B cell (primary cell): ENCODE measurements around the gene TACR2. TPM values are rescaled to one million over a fixed set of nuclear protein-coding genes. Genes with fewer than 3 reads are reported as not detected.

Experiments used
- ATAC-seq: fragments of 200-7000 bp; cut with Tn5 transposase; one replicate; pipeline ENCODE4 v1.10.0; 2021; ENCODE audit warnings: low read depth, mild to moderate bottlenecking, moderate number of reproducible peaks, moderate library complexity
- CTCF ChIA-PET: fragments of 350-600 bp; sonication (Branson Sonifier 250); formaldehyde crosslinking; loops from one replicate; lab custom pipeline; 2021; ENCODE audit warnings: antibody characterized with exemption, inconsistent platforms; lab: Charles Lee
- POLR2A ChIA-PET: fragments of 350-600 bp; sonication (Branson Sonifier 250); formaldehyde crosslinking; loops from one replicate; lab custom pipeline; 2021; ENCODE audit warnings: antibody characterized with exemption; lab: Charles Lee
- DNase-seq: peaks from one replicate; pipeline ENCODE4 v3.0.0; 2013
- H2AFZ ChIP-seq: 2 replicates; pipeline ENCODE4 v1.6.1; 2012; ENCODE audit warnings: mild to moderate bottlenecking, low read depth, low read length; ENCODE audit not compliant: insufficient read depth, poor library complexity, severe bottlenecking
- H3K27ac ChIP-seq, 2 donors: 1 replicate in 1 of 2; 2 replicates in 1 of 2; pipeline ENCODE4 v1.5.1; 2012 to 2013; ENCODE audit warnings: low read length in 2 of 2, mild to moderate bottlenecking in 2 of 2, moderate library complexity in 1 of 2
- H3K27me3 ChIP-seq, 4 experiments: fragments of 200-600 bp in 1 of 4; sonication (generic) in 1 of 4; replicated peaks in 1 of 4; 1 replicate in 2 of 4; 2 replicates in 2 of 4; pipeline versions ENCODE4 v1.6.1 to v1.7.0; 2013 to 2016; ENCODE audit warnings: low read length in 3 of 4, mild to moderate bottlenecking in 2 of 4, mixed read lengths in 1 of 4, moderate library complexity in 1 of 4; ENCODE audit not compliant: insufficient read depth in 4 of 4, control insufficient read depth in 3 of 4; ENCODE audit errors: control extremely low read depth in 1 of 4
- H3K36me3 ChIP-seq, 2 experiments: replicated peaks in 1 of 2; 1 replicate in 1 of 2; 2 replicates in 1 of 2; pipeline versions ENCODE4 v1.6.1 to v1.7.1; 2013; ENCODE audit warnings: low read length in 1 of 2; ENCODE audit not compliant: insufficient read depth in 2 of 2, control insufficient read depth in 1 of 2; ENCODE audit errors: control extremely low read depth in 1 of 2, extremely low read depth in 1 of 2
- H3K4me1 ChIP-seq, 2 donors: fragments of 200-600 bp in 1 of 2; sonication (generic) in 1 of 2; 1 replicate in 1 of 2; 2 replicates in 1 of 2; pipeline versions ENCODE4 v1.5.1 to v1.6.1; 2013 to 2017; ENCODE audit warnings: low read length in 2 of 2; ENCODE audit not compliant: control insufficient read depth in 2 of 2, insufficient read depth in 2 of 2
- H3K4me2 ChIP-seq: replicated peaks from 2 replicates; pipeline ENCODE3; 2012; ENCODE audit warnings: mild to moderate bottlenecking, low read depth, low read length; ENCODE audit not compliant: poor library complexity, severe bottlenecking
- H3K4me3 ChIP-seq, 5 experiments: fragments of 200-600 bp in 1 of 5; sonication (generic) in 1 of 5; 1 replicate in 3 of 5; 2 replicates in 2 of 5; pipeline versions ENCODE4 v1.5.1 to v1.7.0; 2011 to 2016; ENCODE audit warnings: low read length in 4 of 5, mild to moderate bottlenecking in 4 of 5, low read depth in 2 of 5, control low read depth in 1 of 5, moderate library complexity in 1 of 5; ENCODE audit not compliant: insufficient read depth in 1 of 5; ENCODE audit errors: control extremely low read depth in 1 of 5, extremely low read depth in 1 of 5
- H3K79me2 ChIP-seq: fragments of 200-600 bp; sonication (generic); one replicate; pipeline ENCODE4 v1.6.0; 2016; ENCODE audit warnings: low read length; ENCODE audit not compliant: control insufficient read depth, insufficient read depth
- H3K9ac ChIP-seq: fragments of 200-600 bp; sonication (generic); 2 replicates; pipeline ENCODE4 v1.6.1; 2017; ENCODE audit warnings: mild to moderate bottlenecking, low read length, moderate library complexity
- H3K9me3 ChIP-seq, 3 donors: one replicate each; pipeline versions ENCODE4 v1.6.1 to v1.7.1; 2013; ENCODE audit warnings: low read length in 2 of 3; ENCODE audit not compliant: control insufficient read depth in 2 of 3, insufficient read depth in 1 of 3; ENCODE audit errors: control extremely low read depth in 1 of 3
- H4K20me1 ChIP-seq: 2 replicates; pipeline ENCODE4 v1.6.0; 2012; ENCODE audit warnings: mild to moderate bottlenecking, low read length; ENCODE audit not compliant: insufficient read depth, control insufficient read depth, poor library complexity, severe bottlenecking
- H3K27ac Mint-ChIP-seq: one replicate; pipeline ENCODE4 v1.8.0; 2021; ENCODE audit warnings: mixed read lengths
- H3K27me3 Mint-ChIP-seq: one replicate; pipeline ENCODE4 v1.8.0; 2021; ENCODE audit warnings: mixed read lengths
- H3K4me1 Mint-ChIP-seq: one replicate; pipeline ENCODE4 v1.8.0; 2021; ENCODE audit warnings: mixed read lengths
- H3K4me3 Mint-ChIP-seq: one replicate; pipeline ENCODE4 v1.8.0; 2021; ENCODE audit warnings: mixed read lengths
- H3K9me3 Mint-ChIP-seq: one replicate; pipeline ENCODE4 v1.8.0; 2022; ENCODE audit warnings: mixed read lengths; ENCODE audit not compliant: insufficient read depth
- EZH2 ChIP-seq: IDR thresholded peaks from 2 replicates; pipeline ENCODE4 v1.6.1; 2012; ENCODE audit warnings: borderline replicate concordance, low read depth, mild to moderate bottlenecking, moderate library complexity, low read length; ENCODE audit not compliant: insufficient read depth, poor library complexity, severe bottlenecking
- WGBS: methylation state at CpG from one replicate; pipeline ENCODE4 v1.1.5; 2013; ENCODE audit warnings: missing lambda C conversion rate; ENCODE audit not compliant: insufficient coverage; 5-methylcytosine and 5-hydroxymethylcytosine counted together
- intact Hi-C: fragments of 100-400 bp; cut with micrococcal nuclease; formaldehyde crosslinking; loops from one replicate; pipeline ENCODE4 v1.10.0; 2022
- polyA plus RNA-seq: library from polyadenylated mRNA; depleted of rRNA; stranded (reverse); fragments of >200 nt; gene quantifications from 2 replicates; pipeline ENCODE4 v1.2.3, GENCODE V29; 2012
- total RNA-seq, 2 donors: library from RNA; stranded (reverse); fragments of 120-200 nt in 1 of 2; gene quantifications; 1 replicate in 1 of 2; 2 replicates in 1 of 2; pipeline versions ENCODE4 v1.2.3 to v1.2.4, GENCODE V29; 2013 to 2022
- TF ChIP-seq, protein P1 (sequence below): fragments of 200-600 bp; IDR thresholded peaks from one replicate; pipeline ENCODE4 v1.8.0; 2022; ENCODE audit warnings: antibody characterized with exemption, mild to moderate bottlenecking

Gene TACR2
- total and polyA plus RNA-seq, 2 donors (not counting 1 experiment from before 2014, with no cell fraction given): 0.18 TPM; not detected in 1

DNA sequence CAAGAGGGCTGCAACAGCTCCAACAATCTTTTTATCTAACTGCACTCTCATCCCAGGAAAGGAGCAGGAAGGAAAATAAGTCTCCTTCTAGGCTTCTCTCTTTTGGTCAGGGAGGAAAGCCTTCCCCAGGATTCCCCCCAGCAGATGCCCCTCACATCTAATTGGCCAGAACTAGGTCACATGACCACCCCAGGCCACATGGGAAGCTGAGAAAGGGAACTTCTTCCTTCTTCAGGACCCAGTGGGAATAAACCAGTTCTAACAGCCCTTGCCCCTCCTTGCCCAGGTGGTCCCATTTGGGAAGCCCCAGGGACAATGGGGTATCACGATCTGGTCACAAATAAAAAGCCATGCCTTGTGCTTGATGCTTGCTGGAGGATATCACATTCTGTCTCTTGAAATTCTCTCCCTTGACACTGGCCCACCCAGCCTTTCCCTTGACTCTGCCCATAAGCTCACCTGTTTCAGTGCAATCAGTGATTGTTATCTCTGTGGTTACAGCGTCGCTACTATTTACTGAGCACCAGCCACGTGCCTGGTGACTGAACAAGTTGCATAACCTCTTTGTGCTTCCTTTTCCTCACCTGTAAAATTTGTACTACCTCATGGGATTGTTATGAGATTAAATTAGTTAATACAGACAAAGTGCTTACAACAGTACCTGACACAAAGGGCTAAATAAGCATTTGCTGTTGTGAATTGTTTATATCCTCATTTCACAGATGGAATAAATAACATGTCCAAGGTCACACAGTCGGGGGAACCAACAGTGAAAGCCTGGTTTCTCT, 9.0 kb upstream of the TACR2 start:
- no peaks in the 10 kb centered on the region for H3K9me3 Mint-ChIP-seq
- H3K4me3 Mint-ChIP-seq: no peak overlapping the region
- Histone ChIP-seq H3K4me1 (peaks cover 5 to 6% of the 10 kb centered on the region in 2 donors), H3K27ac (no peak overlapping the region), H3K27me3 (peaks cover 0 to 7% (median 0%) of the 10 kb centered on the region in 4 experiments), H3K9ac (no peak overlapping the region), H2AFZ (no peak overlapping the region), H4K20me1 (no peaks in the 10 kb centered on the region), H3K36me3 (no peaks in the 10 kb centered on the region), H3K79me2 (no peaks in the 10 kb centered on the region), H3K9me3 (no peaks in the 10 kb centered on the region), H3K4me3 (no peak overlapping the region), H3K4me2 (no peak overlapping the region)
- ChIA-PET POLR2A (no interaction called here), CTCF (no interaction called here)
- H3K4me1 Mint-ChIP-seq: peaks cover 4% of the 10 kb centered on the region
- peaks cover 12% of the 10 kb centered on the region for H3K27me3 Mint-ChIP-seq
- TF ChIP-seq, protein P1, sequence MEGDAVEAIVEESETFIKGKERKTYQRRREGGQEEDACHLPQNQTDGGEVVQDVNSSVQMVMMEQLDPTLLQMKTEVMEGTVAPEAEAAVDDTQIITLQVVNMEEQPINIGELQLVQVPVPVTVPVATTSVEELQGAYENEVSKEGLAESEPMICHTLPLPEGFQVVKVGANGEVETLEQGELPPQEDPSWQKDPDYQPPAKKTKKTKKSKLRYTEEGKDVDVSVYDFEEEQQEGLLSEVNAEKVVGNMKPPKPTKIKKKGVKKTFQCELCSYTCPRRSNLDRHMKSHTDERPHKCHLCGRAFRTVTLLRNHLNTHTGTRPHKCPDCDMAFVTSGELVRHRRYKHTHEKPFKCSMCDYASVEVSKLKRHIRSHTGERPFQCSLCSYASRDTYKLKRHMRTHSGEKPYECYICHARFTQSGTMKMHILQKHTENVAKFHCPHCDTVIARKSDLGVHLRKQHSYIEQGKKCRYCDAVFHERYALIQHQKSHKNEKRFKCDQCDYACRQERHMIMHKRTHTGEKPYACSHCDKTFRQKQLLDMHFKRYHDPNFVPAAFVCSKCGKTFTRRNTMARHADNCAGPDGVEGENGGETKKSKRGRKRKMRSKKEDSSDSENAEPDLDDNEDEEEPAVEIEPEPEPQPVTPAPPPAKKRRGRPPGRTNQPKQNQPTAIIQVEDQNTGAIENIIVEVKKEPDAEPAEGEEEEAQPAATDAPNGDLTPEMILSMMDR: no peak
- no peak for TF ChIP-seq EZH2
- whole genome bisulfite sequencing: 25% methylated on average over 2 of the region's 5 CpGs
- DNase-seq (no peak), ATAC-seq (no peak)
- intact Hi-C loops: no loop called here
- H3K27ac Mint-ChIP-seq: no peak overlapping the region

DNA sequence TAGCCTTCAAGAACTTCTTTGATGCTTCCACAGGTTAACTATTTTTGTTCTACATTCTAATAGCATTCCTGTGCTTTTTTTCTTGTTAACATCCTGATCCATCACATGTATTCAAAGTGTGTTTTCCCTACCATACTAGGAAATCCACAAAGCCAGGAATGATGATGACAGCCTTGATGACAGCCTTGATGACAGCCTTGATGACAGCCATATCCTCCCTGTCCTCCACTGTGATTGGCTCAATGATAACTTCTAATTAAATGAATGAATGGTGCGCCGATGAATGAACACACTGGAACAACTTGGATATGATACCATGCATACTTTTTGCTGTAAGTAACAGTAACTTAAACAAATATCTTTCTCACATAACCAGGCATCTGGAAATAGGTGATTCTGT, 8.3 kb upstream of the TACR2 start:
- Mint-ChIP-seq H3K27ac (no peak overlapping the region), H3K27me3 (peaks cover 13% of the 10 kb centered on the region), H3K4me1 (peaks cover 4% of the 10 kb centered on the region), H3K4me3 (no peak overlapping the region), H3K9me3 (no peaks in the 10 kb centered on the region)
- whole genome bisulfite sequencing: no CpG with 5 or more reads among the region's 2 CpGs
- Histone ChIP-seq H3K4me3 (no peak overlapping the region), H3K9me3 (no peaks in the 10 kb centered on the region), H4K20me1 (no peaks in the 10 kb centered on the region), H3K4me2 (no peak overlapping the region), H3K4me1 (peaks cover 5 to 6% of the 10 kb centered on the region in 2 donors), H3K27ac (no peak overlapping the region), H3K27me3 (peaks cover 0 to 7% (median 0%) of the 10 kb centered on the region in 4 experiments), H3K9ac (no peak overlapping the region), H3K36me3 (no peaks in the 10 kb centered on the region), H3K79me2 (no peaks in the 10 kb centered on the region), H2AFZ (no peak overlapping the region)
- TF ChIP-seq, protein P1: no peak
- TF ChIP-seq EZH2: no peak
- DNase-seq: no peak
- POLR2A ChIA-PET: no interaction called here
- intact Hi-C loops: no loop called here
- CTCF ChIA-PET: no interaction called here
- ATAC-seq: no peak
